Nephron (organoid): ENCODE results near the gene MRPL36.

Experiments used
- H3K27ac Mint-ChIP-seq, 3 experiments: 2 replicates each; pipeline ENCODE4 v1.8.0; 2020; ENCODE audit warnings: mixed read lengths in 3 of 3, mild to moderate bottlenecking in 2 of 3, moderate library complexity in 1 of 3
- H3K27me3 Mint-ChIP-seq: 2 replicates; pipeline ENCODE4 v1.8.0; 2021; ENCODE audit warnings: low read depth, mild to moderate bottlenecking, moderate library complexity, mixed read lengths
- H3K36me3 Mint-ChIP-seq: 2 replicates; pipeline ENCODE4 v1.8.0; 2020; ENCODE audit warnings: low read depth, mixed read lengths
- H3K4me1 Mint-ChIP-seq: 2 replicates; pipeline ENCODE4 v1.8.0; 2020; ENCODE audit warnings: mixed read lengths
- H3K4me3 Mint-ChIP-seq, 3 experiments: 2 replicates each; pipeline ENCODE4 v1.8.0; 2020; ENCODE audit warnings: mild to moderate bottlenecking in 3 of 3, mixed read lengths in 3 of 3, moderate library complexity in 2 of 3
- H3K9me3 Mint-ChIP-seq: 2 replicates; pipeline ENCODE4 v1.8.0; 2020; ENCODE audit warnings: mixed read lengths
- TF ChIP-seq, protein P1 (sequence below), 3 experiments: fragments of 200-600 bp; sonication (generic); IDR thresholded peaks; one replicate each; pipeline ENCODE4 v1.5.0; 2021; ENCODE audit warnings: antibody characterized with exemption in 3 of 3; ENCODE audit not compliant: unreplicated experiment in 3 of 3

MRPL36 gene

DNA sequence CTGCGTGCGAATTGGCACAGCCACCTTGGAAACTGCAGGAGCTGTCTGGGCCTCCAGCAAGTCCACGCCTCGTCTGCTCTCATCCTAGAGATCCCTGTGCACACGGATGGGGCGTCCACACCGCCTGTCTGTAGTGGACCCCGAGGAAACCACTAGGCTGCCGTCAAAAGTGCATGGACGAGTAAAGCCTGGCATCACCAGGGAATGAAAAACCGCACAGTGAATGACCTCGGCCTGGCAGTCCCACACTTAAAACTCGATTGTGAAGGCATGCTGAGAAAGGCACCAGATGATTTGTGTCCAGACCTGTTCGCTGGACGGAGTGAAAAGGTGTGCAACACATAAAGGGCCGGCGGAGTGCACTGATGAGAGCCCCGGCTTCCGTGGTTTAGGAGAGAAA lies 50.8 kb downstream of the MRPL36 start:
- Mint-ChIP-seq H3K27ac (no peak overlapping the region), H3K4me1 (peaks cover 5% of the 10 kb centered on the region), H3K4me3 (no peak overlapping the region), H3K36me3 (no peaks in the 10 kb centered on the region), H3K9me3 (no peaks in the 10 kb centered on the region), H3K27me3 (peaks cover 27% of the 10 kb centered on the region)
- TF ChIP-seq, protein P1, sequence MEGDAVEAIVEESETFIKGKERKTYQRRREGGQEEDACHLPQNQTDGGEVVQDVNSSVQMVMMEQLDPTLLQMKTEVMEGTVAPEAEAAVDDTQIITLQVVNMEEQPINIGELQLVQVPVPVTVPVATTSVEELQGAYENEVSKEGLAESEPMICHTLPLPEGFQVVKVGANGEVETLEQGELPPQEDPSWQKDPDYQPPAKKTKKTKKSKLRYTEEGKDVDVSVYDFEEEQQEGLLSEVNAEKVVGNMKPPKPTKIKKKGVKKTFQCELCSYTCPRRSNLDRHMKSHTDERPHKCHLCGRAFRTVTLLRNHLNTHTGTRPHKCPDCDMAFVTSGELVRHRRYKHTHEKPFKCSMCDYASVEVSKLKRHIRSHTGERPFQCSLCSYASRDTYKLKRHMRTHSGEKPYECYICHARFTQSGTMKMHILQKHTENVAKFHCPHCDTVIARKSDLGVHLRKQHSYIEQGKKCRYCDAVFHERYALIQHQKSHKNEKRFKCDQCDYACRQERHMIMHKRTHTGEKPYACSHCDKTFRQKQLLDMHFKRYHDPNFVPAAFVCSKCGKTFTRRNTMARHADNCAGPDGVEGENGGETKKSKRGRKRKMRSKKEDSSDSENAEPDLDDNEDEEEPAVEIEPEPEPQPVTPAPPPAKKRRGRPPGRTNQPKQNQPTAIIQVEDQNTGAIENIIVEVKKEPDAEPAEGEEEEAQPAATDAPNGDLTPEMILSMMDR (IDR thresholded peaks at IDR 0.05; ENCODE audit: unreplicated experiment in 3 of 3): no peak
